Measurements from ENCODE around the gene PLA2G2E.
"Not testable (repeated sequence)": the region's sequence is repeated elsewhere in the genome, so short reads cannot be mapped to it uniquely, and the experiment has no call there.

The PLA2G2E gene

DNA sequence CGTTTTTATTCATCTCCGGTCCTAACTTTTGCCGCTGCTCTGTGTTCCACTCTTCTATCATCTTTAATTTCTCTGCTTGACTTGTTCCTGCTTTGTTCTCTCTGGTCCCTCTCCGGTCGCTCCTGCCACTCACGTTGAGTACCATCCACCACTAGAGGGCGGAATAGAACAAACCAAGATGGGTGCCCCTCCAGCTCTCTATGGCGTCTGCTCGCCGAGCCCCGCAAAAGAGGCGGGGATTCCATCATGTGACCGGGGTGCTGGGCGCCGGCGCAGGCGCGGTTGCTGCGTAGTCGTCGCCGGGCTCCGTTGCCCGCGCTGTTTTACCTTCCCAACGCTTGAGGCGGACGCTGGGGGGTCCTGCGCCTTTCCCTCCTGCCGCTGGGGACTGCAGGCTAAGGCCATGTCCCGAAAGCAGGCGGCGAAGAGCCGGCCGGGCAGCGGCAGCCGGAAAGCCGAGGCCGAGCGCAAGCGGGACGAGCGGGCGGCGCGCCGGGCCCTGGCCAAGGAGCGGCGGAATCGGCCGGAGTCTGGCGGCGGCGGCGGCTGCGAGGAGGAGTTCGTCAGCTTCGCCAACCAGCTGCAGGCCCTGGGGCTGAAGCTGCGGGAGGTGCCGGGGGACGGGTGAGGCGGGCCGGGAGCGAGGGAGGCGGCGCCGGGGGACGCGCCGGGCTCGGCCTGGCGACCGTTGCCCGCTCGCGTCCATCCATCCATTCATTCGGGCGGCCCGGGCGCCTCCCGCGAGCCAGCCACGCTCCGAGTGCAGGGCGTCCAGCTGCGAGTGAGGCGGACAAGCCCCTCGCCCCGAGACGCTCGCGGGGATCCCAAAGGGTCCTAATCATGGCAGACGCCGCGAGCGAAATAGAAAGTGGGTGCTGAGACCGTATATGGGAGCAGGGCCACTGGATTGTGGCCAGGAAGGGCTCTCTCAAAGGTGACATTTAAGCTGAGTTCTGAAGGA, 41.0 kb downstream of the PLA2G2E start, which contains the start of gene OTUD3:
OTUD3 (plus strand) TSS at position 285 of the 961 bp plus-strand sequence; CDS start at position 404, 119 bp downstream.
- peak; percentile 99 for DNase-seq (ENCODE audit: low spot score)

DNA sequence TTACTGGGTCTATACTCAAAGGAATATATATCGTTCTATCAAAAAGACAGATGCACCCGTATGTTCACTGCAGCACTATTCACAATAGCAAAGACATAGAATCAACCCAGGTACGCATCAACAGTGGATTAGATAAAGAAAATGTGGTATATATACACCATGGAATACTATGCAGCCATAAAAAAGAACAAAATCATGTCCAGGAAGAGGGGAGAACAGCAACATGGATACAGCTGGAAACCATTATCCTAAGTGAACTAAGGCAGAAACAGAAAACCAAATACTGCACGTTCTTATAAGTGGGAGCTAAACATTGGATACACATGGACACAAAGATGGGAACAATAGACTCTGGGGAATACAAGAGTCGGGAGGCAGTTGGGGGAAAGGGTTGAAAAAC, 42.6 kb downstream of the PLA2G2E start:
- not testable (repeated sequence) for DNase-seq (ENCODE audit: low spot score)

DNA sequence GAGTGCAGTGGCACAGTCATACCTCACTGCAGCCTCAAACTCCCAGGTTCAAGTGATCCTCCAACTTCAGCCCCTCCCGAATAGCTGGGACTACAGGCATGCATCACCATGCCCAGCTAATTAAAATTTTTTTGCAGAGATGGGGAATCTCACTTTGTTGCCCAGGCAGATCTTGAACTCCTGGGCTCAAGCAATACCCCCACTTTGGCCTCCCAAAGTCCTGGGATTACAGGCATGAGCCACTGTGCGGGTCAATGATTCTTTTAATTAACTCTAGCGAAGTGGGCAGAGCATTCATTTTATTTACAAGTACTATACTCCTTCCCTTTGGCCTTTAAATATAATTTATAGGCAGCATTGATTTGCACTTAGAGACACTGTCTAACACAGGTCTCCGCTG, 43.8 kb downstream of the PLA2G2E start:
- DNase-seq (ENCODE audit: low spot score): no peak

DNA sequence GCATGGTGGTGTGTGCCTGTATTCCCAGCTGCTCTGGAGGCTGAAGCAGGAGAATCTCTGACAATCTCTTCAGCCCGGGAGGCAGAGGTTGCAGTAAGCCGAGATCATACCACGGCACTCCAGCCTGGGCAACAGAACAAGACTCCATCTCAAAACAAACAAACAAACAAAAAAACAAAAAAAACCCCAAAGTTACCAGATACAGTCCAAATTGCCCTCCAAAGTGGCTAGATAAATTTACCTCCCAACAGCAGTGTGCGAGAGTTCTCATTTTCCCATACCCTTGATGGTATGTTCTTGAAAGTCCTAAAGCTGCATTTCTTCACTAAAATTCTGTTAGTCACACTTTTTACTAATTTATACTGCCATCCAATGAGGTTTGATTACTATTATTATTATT, 44.2 kb downstream of the PLA2G2E start:
- DNase-seq (ENCODE audit: low spot score): no peak

DNA sequence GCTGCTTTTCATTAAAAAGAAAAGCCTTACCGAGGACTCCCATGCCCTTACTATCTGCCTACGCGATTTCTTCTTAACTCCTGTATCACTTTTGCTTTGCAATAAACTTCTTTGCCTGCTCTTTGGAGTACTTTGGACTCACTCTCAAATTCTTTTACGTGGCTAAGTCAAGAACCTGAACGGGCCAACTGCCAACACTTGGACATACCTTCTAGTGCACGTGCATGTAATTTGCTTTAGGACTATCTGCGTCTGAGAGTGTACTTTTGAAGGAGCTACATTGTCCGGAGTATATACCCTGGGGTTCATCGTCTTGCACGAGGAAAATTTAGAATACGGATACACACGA, 44.8 kb downstream of the PLA2G2E start:
- no peak for DNase-seq (ENCODE audit: low spot score)

DNA sequence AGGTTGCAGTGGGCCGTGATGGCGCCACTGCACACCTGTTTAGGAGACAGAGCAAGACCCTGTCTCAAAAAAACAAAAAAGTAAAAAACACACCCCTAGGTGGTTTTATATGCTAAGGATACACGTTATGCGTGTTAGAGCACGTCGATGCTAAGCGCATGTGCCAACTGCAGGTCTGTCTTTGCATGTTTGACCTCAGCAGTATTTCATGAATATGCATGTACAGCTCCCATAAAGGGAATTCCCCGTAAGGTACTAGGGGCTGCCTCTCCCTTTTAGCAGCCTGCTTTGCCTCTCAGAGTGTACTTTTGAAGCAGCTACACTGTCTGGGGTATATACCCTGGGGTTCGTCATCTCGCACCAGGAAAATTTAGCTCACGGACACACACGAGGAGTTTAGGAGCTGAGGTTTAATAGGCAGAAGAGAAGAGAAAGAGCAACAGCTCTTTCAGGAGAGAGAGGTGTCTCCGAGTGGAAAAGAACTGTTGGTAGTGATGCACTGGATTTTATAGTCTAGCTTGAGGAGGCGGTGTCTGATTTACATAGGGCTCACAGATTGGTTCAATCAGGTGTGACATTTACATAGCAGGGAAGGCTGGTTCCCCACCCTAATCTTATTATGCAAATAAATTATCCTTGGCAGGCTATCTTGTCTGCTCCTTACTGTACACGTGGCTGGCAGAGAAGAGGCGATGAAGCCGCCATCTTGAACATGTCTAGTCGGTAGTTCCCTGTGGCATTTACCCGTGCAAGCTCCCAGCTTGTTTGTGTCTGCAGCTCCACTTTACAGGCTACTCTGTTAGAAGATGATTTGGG, 45.4 kb downstream of the PLA2G2E start:
- DNase-seq (ENCODE audit: low spot score): no peak

DNA sequence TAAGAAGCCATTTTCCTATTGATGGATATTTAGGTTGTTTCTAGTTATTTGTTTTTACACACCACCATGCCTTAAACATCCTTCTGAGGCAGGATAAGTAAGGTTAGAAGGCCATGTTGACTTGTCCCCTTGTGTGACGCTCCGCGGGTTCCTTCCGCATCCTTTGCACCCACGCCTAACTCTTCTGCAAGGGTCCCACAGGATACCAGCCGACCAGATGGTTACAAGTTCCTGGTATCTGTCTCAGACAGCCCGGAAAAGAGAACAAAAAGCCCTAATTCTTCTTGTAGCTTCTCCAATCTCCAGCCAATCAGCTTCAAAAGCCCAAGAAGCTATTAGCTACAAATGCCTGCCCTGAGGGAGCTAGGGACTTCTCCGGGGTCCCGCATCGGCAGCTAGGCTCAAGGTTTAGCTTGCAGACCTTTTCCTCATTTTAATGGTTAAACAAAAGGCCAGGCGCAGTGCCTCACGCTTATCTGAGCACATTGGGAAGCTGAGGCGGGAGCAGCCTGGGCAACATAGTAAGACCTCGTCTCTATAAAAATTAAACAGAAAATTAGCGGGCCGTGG, 46.2 kb downstream of the PLA2G2E start:
- no peak for DNase-seq (ENCODE audit: low spot score)

DNA sequence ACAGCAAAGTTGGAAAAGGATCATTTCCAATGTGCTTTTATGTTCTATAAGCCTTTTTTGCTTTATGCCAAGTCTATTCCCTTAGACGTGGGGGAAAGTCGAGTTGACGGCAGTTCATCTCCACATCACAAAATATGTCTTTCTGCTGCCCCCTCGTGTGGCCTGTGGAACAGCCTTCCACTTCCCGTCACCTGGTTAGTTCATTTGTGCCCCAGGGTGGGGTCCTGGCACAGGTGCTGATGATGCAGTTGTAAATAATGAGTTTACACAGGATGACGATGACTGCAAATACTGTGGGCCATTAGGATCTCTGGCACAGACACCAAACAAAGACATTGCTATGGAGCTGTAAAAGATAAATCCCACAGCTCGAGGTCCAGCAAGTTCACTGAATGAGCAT, 51.2 kb downstream of the PLA2G2E start:
- no peak for DNase-seq (ENCODE audit: low spot score)

Measured in GM03348 (cell line).